Measurements from ENCODE around the gene PRM2.

DNA sequence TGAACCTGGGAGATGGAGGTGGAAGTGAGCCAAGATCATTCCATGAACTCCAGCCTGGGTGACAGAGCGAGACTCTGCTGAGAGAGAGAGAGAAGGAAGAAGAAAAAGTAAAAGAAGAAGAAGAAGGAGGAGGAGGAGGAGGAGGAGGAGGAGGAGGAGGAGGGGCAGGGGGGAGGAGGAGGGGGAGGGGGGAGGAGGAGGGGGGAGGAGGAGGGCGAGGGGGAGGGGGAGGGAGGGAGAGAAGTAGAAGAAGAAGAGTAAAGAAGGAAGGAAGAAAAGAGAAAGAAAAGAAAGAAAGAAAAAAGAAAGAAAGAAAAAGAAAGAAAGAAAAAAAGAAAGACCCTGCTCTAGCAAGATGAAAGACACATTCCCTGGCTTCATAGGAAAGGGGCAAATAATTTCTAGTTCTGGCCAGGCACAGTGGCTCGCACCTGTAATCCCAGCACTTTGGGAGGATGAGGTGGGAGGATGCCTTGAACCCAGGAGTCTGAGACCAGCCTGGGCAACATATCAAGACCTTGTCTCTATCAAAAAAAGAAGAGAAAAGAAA is 43.9 kb downstream of the PRM2 start:
- TF ChIP-seq CTCF (IDR thresholded peaks at IDR 0.05; ENCODE audit: low read depth, low read length, poor library complexity, severe bottlenecking) (no peak), EZH2phosphoT487 (IDR thresholded peaks at IDR 0.05; ENCODE audit: borderline replicate concordance, low read length) (no peak)
